H54 (cell line): ENCODE data around the gene EML4.
"Not testable (repeated sequence)": the region's sequence is repeated elsewhere in the genome, so short reads cannot be mapped to it uniquely, and the experiment has no call there.

Source experiments
- DNase-seq: peaks from one replicate; pipeline ENCODE4 v3.0.0; 2011; ENCODE audit warnings: low spot score, mixed read lengths; ENCODE audit not compliant: insufficient read length
- FAIRE-seq: peaks from 3 replicates; lab custom pipeline; 2011; peaks lifted over from hg19 to GRCh38; lab: Jason Lieb, UNC
- POLR2A ChIP-seq: IDR thresholded peaks from 2 replicates; pipeline ENCODE4 v1.6.1; 2011; ENCODE audit warnings: low read depth, mild to moderate bottlenecking, low read length

EML4 gene

DNA sequence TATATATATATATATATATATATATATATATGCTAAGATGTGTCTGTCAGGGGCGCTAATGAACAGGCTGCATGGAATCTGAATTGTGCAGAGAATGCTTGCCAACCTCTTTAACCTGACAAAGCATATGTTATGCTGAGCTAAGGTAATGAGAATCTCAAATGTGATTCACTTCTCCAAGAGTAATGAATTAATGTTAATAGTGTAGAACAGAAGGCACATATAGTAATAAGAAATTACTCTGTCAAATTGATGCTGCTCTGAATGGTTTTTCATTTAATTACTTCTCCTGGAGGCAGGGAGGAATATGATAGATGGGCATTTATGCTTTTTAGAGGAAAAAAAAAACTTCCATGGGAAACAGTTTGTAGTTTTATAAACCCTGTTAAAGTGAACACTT lies 156.5 kb downstream of the EML4 start:
- no peak for DNase-seq
- no peak for FAIRE-seq
- TF ChIP-seq POLR2A, result no peak

DNA sequence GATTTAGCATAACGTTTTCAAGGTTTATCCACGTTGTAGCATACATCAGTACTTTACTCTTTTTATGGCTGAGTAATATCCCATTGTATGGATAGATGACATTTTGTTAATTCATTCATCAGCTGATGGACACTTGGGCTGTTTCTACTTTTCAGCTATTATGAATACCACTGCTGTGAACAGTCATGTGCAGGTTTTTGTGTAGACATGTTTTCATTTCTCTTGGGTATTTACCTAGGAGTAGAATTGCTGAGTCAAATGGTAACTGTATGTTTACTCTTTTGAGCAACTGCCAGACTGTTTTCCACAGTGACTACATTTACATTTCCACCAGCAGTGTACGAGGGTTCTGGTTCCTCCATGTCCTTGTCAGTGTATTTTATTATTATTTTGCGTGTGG lies 158.0 kb downstream of the EML4 start:
- no peak for TF ChIP-seq POLR2A
- FAIRE-seq, result no peak
- no peak for DNase-seq

GRCh38 chr2:42328148-42328833 lies 159.1 kb downstream of the EML4 start:
- TF ChIP-seq POLR2A, result no peak
- peak; percentile 30 for FAIRE-seq
- no peak for DNase-seq

DNA sequence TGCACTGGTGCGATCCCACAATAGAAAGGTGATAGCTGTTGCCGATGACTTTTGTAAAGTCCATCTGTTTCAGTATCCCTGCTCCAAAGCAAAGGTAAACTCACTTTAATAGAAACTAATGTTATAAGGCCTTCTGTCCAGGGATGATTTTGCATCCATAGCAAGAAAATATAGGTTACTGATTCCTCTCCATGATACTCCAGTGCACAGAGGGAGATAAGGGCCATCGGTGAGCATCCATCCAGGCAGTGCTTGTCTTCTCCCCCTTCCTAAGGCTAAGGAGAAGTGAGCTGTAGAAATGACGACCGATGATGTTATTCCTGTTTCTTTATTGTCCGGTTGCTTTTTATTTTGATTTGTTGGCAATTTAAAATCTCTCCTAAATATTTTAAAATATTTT lies 159.8 kb downstream of the EML4 start:
- no peak for TF ChIP-seq POLR2A
- no peak for FAIRE-seq
- no peak for DNase-seq

DNA sequence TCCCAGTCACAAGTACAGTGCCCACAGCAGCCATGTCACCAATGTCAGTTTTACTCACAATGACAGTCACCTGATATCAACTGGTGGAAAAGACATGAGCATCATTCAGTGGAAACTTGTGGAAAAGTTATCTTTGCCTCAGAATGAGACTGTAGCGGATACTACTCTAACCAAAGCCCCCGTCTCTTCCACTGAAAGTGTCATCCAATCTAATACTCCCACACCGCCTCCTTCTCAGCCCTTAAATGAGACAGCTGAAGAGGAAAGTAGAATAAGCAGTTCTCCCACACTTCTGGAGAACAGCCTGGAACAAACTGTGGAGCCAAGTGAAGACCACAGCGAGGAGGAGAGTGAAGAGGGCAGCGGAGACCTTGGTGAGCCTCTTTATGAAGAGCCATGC lies 160.6 kb downstream of the EML4 start:
- TF ChIP-seq POLR2A, result no peak
- DNase-seq (no peak), FAIRE-seq (peak; percentile 11)

DNA sequence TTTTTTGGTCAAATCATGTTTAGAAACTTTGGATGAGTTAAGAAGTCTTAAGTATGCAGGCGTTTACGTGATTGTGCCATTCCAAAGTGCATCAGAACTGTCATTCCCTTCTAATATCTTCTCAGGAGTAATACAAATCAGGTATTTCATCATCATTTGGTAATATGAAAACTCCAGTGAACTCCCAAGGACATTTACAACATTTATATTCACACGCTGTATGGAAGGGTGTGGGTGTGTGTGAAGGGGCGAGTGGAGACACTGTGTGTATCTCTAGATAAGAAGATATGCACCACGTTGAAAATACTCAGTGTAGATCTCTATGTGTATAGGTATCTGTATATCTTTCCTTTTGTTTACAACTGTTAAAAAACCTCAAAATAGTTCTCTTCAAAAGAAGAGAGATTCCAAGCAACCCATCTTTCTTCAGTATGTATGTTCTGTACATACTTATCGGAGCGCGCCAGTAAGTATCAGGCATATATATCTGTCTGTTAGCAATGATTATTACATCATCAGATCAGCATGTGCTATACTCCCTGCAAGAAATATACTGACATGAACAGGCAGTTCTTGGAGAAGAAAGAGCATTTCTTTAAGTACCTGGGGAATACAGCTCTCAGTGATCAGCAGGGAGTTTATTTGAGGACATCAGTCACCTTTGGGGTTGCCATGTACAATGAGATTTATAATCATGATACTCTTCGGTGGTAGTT lies 162.6 kb downstream of the EML4 start:
- DNase-seq, result no peak
- no peak for FAIRE-seq
- no peak for TF ChIP-seq POLR2A

DNA sequence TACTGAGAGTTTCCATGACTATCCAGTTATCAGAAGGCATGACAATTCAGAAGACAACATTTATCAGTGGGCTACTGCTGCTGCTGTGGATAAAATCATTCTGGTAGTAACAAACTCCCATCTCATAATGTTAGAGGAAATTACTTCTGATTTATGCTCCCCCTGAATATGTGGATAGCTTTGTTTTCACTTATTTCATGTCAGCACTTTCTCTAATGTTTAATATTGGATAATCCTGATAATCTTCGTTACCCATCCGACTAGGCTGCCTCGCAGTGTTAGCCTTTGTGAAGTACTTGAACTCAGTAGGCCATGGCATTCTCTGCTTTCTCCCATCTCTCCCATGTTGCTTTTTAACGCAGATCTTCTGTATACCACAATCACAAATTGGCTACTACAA lies 163.4 kb downstream of the EML4 start:
- no peak for TF ChIP-seq POLR2A
- FAIRE-seq (no peak), DNase-seq (no peak)

GRCh38 chr2:42333579-42333978 lies 164.4 kb downstream of the EML4 start:
- TF ChIP-seq POLR2A, result no peak
- DNase-seq (no peak), FAIRE-seq (no peak)

DNA sequence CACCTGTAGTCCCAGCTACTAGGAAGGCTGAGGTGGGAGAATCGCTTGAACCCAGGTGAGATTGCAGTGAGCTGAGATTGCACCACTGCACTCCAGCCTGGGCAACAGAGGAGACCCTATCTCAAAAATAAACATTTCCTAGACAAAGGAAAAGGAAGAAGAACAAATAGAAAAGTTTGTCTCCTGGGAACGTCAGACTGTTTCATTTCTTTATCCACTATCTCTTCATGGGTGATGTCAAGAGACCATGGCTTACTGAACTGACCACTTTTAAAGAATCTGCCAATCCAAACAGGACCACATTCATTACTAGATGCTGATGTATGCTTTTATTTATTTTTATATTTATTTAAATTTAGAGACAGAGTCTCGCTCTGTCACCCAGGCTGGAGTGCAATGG lies 165.1 kb downstream of the EML4 start:
- no peak for TF ChIP-seq POLR2A
- DNase-seq, result no peak
- FAIRE-seq, result no peak

GRCh38 chr2:42334865-42335264 lies 165.7 kb downstream of the EML4 start:
- not testable (repeated sequence) for DNase-seq, FAIRE-seq

DNA sequence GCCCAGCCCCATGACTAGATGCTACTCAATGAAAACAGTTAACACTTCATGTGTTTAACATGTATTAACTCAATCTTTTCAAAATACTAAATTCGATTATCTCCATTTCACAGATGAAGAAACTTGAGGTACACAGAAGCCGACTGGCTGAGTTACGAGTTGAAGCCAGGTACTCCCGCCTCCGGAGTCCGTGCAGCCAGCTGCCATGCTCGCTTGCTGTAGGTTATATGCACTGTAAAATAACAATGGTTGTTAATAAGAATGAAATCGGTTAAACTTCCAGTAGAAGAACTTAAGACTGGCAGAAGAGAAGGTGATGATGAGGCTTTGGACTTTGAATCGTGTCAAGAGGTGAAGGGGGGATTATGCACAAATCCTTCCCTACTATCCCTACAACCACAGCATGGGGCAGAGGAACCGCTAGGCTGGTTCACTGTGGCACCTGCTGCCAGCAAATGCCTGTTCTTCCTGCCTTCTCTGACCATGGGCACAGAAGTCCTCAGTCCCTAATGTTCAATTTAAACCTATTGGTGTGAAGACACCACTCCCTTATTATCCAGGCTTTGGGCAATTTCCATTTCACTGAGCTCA lies 166.5 kb downstream of the EML4 start:
- TF ChIP-seq POLR2A, result no peak
- no peak for DNase-seq
- FAIRE-seq, result no peak

DNA sequence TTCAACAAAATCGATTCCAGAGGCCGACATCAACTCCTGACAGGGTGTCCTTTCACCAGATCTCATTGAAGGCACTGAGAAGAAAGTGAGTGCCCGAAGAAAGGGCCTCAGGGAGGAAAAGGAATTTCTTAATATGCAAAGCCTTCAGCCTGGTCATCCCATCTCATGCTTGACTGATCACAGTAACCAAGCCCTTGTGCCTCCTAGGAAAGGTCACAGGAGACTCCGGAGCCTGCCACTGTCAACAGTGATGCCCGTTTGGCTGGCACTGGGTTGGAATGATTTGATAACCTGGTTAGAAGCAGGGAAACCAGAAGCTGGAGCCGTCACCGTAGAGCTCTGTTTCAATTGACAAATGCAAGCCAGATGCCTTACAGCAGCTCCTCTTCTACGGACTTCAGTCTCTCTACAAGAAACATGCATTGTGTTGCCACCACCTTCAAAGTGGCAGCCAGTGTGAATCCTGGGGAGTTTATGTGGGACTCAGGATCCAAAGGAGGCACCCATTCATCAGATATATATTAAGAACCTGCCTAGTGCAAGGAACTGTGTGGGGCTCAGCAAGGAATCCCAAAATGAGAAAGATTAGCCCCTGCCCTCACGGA lies 167.3 kb downstream of the EML4 start:
- TF ChIP-seq POLR2A, result no peak
- DNase-seq (no peak), FAIRE-seq (no peak)

- FAIRE-seq, result no peak
- no peak for DNase-seq
- TF ChIP-seq POLR2A, result no peak
Observed at GRCh38 chr2:42337356-42337820, 168.2 kb downstream of the EML4 start.

GRCh38 chr2:42337846-42338566 lies 168.9 kb downstream of the EML4 start:
- FAIRE-seq, result no peak
- TF ChIP-seq POLR2A, result no peak
- DNase-seq, result no peak
